GM18508 (cell line): ENCODE data around the gene SRRM5.
"Not testable (repeated sequence)": the region's sequence is repeated elsewhere in the genome, so short reads cannot be mapped to it uniquely, and the experiment has no call there.

Experiments
- ATAC-seq: cut with Tn5 transposase; IDR thresholded peaks from one replicate; pipeline ENCODE4 v1.9.1; 2021; ENCODE audit warnings: moderate number of reproducible peaks; ENCODE audit not compliant: insufficient read depth, unreplicated experiment

SRRM5 gene

DNA sequence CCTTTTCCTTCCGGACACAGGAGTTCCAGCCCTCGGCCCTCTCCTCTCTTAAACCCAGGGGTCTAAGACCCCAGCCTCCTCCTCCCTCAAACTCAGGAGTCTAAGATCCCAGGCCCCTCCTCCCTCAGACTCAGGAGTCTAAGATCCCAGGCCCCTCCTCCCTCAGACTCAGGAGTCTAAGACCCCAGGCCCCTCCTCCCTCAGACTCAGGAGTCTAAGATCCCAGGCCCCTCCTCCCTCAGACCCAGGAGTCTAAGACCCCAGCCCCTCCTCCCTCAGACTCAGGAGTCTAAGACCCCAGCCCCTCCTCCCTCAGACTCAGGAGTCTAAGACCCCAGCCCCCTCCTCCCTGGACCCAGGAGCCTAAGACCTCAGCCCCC is 23.7 kb downstream of the SRRM5 start:
- not testable (repeated sequence) for ATAC-seq

GRCh38 chr19:43636121-43636683 is 24.3 kb downstream of the SRRM5 start:
- ATAC-seq = no peak

GRCh38 chr19:43638214-43638994 is 26.5 kb downstream of the SRRM5 start:
- no peak for ATAC-seq

DNA sequence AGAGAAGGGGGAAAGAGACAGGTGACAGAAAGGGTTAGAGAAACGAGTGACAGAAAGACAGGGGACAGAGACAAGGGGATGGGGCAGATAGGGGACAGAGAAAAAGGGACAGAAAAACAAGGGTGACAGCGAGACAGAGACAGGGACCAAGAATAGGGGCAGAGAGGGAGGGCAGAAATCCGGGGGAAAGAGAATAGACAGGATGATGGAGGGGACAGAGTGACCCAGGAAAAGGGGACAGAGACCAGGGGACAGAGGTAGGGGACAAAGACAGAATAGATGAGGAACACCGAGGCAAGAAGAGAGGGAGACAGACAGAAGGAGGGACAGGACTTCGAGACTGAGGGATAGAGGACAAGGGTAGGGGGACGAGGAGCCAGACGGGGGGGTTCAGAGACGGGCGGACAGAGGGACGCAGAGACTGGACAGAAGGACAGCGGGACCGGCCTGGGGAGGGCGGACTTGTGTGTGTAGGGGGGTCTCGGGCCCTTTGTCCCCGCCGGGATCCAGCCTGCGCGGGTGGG is 27.2 kb downstream of the SRRM5 start:
- no peak for ATAC-seq

GRCh38 chr19:43639519-43640423 is 27.9 kb downstream of the SRRM5 start, which contains the start of gene CADM4:
TSS of gene CADM4 (minus strand) at chr19:43639850. CDS start at chr19:43639790, 60 bp downstream.
- no peak for ATAC-seq

DNA sequence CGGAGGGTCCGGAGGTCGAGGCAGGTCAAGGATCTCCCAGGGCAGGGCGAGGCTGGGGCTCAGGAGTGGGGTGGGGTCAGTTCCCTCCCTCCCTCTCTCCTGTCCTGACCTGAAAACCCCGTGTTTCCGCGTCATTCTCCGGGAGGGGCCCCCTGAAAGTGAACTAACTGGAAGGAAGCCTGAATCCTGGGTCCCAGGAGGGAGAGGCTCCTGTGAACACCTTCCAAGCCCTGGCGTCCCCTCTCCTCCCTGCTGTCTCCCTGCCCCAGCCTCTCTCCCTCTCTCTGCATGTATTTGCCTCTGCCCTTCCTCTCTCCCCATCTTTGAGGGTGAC is 28.5 kb downstream of the SRRM5 start:
- ATAC-seq = no peak

DNA sequence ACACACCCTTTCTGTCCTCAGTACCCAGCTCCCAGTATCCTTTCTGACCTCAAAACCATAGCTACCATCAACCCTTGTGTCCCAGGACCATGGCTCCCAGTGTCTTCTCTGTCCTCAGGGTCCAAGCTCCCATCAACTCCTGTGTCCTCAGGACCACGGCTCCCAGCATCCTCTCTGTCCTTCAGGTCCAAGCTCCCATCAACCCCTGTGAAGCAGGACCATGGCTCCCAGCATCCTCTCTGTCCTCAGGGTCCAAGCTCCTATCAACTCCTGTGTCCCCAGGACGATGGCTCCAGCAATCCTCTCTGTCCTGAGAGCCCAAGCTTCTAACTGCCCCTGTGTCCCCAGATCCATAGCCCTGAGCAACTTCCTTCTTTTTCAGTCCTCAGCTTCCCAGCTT is 29.4 kb downstream of the SRRM5 start:
- no peak for ATAC-seq

- ATAC-seq = no peak
Measured at GRCh38 chr19:43642531-43642930, 30.6 kb downstream of the SRRM5 start.

DNA sequence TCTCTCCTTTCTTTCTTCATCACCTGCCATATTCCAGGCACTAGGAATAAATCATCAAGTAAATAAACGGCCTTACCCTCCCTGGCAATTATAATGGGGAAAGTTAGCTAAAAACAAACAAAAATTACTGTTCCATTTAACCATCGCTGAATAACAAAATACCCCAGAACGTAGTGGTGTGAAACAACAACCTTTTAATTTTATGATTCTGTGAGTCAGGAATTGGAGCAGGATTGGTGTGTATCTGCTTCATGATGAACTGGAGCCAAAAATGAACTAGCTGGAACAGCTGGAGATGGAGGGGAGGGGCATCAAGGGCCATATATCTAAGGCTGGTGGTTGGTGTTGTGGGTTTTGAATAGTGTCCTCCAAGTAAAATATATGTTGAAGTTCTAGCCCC is 31.4 kb downstream of the SRRM5 start:
- ATAC-seq = no peak

GRCh38 chr19:43644181-43644580 is 32.3 kb downstream of the SRRM5 start:
- ATAC-seq = no peak

- no peak for ATAC-seq
Measured at GRCh38 chr19:43648633-43649032, 36.7 kb downstream of the SRRM5 start.

- no peak for ATAC-seq
Measured at GRCh38 chr19:43649514-43649913, 37.6 kb downstream of the SRRM5 start.

- ATAC-seq = not testable (repeated sequence)
Measured at GRCh38 chr19:43650276-43650675, 38.4 kb downstream of the SRRM5 start.

GRCh38 chr19:43651758-43652545 is 40.1 kb downstream of the SRRM5 start:
- no peak for ATAC-seq

DNA sequence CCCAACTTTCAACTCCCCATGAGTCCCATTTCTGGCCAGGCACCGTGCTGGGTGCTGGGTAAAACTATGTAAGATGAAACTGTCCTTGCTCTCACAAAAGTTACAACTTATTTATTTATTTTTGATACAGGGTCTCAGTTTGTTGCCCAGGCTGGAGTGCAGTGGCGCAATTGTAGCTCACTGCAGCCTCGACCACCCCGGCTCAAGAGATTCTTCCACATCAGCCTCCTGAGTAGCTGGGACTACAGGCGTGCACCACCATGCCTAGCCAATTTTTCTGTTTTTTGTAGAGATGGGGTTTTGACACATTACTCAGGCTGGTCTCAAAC is 40.6 kb downstream of the SRRM5 start:
- ATAC-seq = no peak

- no peak for ATAC-seq
Measured at GRCh38 chr19:43656436-43656835, 44.5 kb downstream of the SRRM5 start.

- ATAC-seq = no peak
Measured at GRCh38 chr19:43658001-43658400, 46.1 kb downstream of the SRRM5 start.

DNA sequence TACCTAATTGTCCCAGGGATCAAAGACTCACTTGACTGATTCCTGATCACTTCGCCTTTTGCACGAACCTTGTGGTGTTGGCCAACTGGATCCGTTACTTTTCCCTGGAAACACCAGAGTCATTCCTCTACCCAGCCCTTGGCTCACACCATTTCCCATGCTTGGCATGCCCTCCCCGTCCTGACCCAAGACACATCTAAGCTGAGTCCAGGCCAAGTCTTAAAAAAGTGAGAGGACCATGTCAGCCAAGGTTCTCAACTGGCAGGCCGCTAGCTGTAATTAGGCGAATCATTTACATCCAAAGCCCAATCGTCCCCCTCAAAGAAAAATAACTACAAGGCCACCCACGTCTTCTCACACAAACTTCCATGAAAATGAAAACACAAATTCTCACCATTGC is 46.6 kb downstream of the SRRM5 start:
- no peak for ATAC-seq

GRCh38 chr19:43660301-43660970 is 48.5 kb downstream of the SRRM5 start:
- no peak for ATAC-seq

- ATAC-seq = no peak
Measured at GRCh38 chr19:43660971-43661360, 49.1 kb downstream of the SRRM5 start.
